Measurements from ENCODE around the gene SNX22. TPM values are rescaled to one million over a fixed set of nuclear protein-coding genes. Genes with fewer than 3 reads are reported as not detected.

Gene SNX22
- total and polyA plus RNA-seq, 12 donors, result 0.66 to 10.0 (median 1.6) TPM

DNA sequence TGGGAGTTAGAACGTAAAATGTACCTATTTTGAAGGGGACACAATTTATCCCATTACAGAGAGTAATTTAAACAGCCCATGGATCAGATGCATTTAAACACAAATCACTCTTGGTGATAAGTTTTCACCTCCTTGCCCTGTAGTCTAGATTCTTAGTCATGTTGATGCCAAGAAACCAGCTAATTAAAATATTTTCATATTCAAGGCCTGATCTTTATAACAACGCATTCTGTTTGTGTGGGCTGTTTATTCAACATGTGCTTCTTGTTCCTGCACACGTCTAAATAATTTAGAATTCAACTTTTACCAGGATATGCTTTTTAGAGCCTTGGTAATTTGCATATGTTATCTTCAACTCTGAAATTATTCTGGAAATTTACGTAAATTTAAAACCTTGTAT lies 29.9 kb upstream of the SNX22 start:
- no peaks in the 10 kb centered on the region for H3K4me1 ChIP-seq
- DNase-seq (no peak), ATAC-seq (no peak)
- H3K27me3 ChIP-seq, result no peaks in the 10 kb centered on the region
- no peak overlapping the region for H3K27ac ChIP-seq
- no peak overlapping the region for H3K4me3 ChIP-seq
- H3K36me3 ChIP-seq, result peaks cover 0 to 100% (median 58%) of the 10 kb centered on the region in 9 donors
- intact Hi-C loops (cut with DNase I), result no loop called here
- H3K9me3 ChIP-seq, result no peaks in the 10 kb centered on the region
- TF ChIP-seq CTCF (IDR thresholded peaks at IDR 0.05), result no peak
- WGBS, 2 donors, result 91 to 92% methylated on average over 4 of the region's 4 CpGs

GRCh38 chr15:64122444-64122843 lies 29.1 kb upstream of the SNX22 start:
- DNase-seq (no peak), ATAC-seq (no peak)
- peaks cover 0 to 100% (median 66%) of the 10 kb centered on the region in 9 donors for H3K36me3 ChIP-seq
- intact Hi-C loops (cut with DNase I), result no loop called here
- H3K9me3 ChIP-seq, result no peaks in the 10 kb centered on the region
- no peak overlapping the region for H3K4me3 ChIP-seq
- TF ChIP-seq CTCF (IDR thresholded peaks at IDR 0.05), result no peak
- WGBS, 2 donors, result 84 to 93% methylated on average over 1 of the region's 1 CpG
- H3K4me1 ChIP-seq, result no peaks in the 10 kb centered on the region
- H3K27me3 ChIP-seq, result no peaks in the 10 kb centered on the region
- H3K27ac ChIP-seq, result no peak overlapping the region

DNA sequence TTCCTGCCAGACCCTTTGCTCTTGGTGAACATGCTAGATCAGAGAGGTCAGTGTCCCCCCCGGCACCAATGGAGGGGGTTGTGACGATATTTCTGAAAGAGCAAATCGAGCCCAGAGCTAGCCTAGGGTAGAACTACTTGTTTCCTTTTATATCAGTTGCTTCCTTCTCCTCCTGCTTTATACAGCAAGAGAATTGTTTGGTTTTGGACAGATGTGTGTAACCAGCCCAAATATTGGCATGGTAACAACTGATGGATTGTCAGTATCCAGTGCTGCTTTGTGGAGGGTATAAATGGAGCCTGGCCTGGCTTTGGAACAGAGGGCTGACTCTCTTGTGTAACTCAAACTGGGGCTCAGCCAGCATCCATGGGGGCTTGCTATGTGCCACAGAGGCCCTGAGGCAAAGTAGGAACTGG lies 28.6 kb upstream of the SNX22 start:
- Histone ChIP-seq H3K4me1 (peaks cover 0 to 3% (median 0%) of the 10 kb centered on the region in 9 donors), H3K27me3 (no peaks in the 10 kb centered on the region), H3K36me3 (peaks cover 0 to 100% (median 71%) of the 10 kb centered on the region in 9 donors), H3K9me3 (no peaks in the 10 kb centered on the region), H3K27ac (no peak overlapping the region), H3K4me3 (no peak overlapping the region)
- WGBS, 2 donors, result 89 to 95% methylated on average over 3 of the region's 3 CpGs
- no peak for TF ChIP-seq CTCF (IDR thresholded peaks at IDR 0.05)
- ATAC-seq (peak in 2 of 8 donors; percentile 47 to 49), DNase-seq (no peak)
- intact Hi-C loops (cut with DNase I), result no loop called here

DNA sequence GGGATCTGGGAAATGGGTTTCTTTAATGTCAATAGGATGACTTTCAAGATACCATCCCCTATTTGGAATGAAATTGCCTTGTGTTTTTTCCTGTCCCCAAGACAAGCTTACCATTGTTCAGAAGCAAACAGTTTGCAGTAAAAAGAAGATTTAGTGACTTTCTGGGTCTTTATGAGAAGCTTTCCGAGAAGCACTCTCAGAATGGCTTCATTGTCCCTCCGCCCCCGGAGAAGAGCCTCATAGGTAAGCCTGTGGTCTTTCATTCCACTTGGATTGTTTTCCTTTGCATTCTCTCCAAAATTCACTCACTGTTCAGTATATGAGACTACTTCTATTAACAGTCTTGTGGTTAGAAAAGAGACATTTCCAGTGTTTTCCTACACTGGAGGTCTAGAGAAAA lies 25.6 kb upstream of the SNX22 start:
- no peak overlapping the region for H3K4me3 ChIP-seq
- DNase-seq, result no peak
- H3K27me3 ChIP-seq, result no peaks in the 10 kb centered on the region
- intact Hi-C loops (cut with DNase I), result no loop called here
- ATAC-seq, result no peak
- no peak for TF ChIP-seq CTCF (IDR thresholded peaks at IDR 0.05)
- H3K36me3 ChIP-seq, result peaks cover 0 to 100% (median 71%) of the 10 kb centered on the region in 9 donors
- WGBS, 2 donors, result 81 to 84% methylated on average over 3 of the region's 3 CpGs
- no peaks in the 10 kb centered on the region for H3K9me3 ChIP-seq
- H3K4me1 ChIP-seq, result peaks cover 0 to 3% (median 0%) of the 10 kb centered on the region in 9 donors
- H3K27ac ChIP-seq, result no peak overlapping the region
